HG03039 (cell line): ENCODE measurements around the gene MGAT5.
A peak's percentile ranks its signal among the peaks of the same experiment; 100 is the strongest.

Experiments
- ATAC-seq: cut with Tn5 transposase; IDR thresholded peaks from one replicate; pipeline ENCODE4 v1.9.1; 2021; ENCODE audit warnings: mild to moderate bottlenecking, moderate library complexity; ENCODE audit not compliant: unreplicated experiment

Gene MGAT5

DNA sequence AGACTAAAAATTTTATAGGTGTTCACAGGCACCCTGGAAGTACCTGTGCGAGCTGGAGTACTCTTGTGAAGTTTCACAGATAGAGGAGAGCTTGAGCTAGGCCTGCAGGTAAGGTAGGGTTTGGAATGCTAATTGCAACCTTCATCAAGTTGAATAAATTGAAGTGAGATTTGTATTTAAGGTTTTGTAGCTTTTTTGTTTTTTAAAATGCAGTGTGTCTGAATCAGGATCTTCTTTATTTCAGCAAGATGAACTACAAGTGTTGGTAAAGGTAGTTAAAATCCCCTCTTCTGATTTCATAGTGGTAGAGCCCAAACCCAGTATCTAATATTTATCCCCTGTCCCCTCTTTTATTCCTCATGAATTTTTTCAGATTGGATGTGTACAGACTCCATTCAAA is 45.5 kb downstream of the MGAT5 start:
- no peak for ATAC-seq

DNA sequence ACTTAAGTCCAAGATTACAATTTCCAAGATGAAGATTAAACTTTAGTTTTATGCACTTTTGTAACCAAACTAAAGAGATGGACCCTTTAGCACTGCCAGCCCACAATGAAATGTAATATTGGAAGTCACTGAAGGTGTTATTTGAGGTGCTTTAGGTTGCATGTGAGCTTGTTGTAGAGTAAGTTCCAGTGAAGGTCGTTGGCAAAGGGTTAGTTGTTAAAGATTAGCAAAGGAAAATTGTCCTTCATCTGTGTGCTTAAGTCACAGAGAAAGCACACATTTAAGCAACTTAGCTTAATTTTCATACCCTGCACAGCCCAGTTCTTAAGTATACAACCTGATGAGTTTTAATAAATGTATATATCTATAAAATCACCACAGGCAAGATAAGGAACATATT is 46.7 kb downstream of the MGAT5 start:
- ATAC-seq, result no peak

DNA sequence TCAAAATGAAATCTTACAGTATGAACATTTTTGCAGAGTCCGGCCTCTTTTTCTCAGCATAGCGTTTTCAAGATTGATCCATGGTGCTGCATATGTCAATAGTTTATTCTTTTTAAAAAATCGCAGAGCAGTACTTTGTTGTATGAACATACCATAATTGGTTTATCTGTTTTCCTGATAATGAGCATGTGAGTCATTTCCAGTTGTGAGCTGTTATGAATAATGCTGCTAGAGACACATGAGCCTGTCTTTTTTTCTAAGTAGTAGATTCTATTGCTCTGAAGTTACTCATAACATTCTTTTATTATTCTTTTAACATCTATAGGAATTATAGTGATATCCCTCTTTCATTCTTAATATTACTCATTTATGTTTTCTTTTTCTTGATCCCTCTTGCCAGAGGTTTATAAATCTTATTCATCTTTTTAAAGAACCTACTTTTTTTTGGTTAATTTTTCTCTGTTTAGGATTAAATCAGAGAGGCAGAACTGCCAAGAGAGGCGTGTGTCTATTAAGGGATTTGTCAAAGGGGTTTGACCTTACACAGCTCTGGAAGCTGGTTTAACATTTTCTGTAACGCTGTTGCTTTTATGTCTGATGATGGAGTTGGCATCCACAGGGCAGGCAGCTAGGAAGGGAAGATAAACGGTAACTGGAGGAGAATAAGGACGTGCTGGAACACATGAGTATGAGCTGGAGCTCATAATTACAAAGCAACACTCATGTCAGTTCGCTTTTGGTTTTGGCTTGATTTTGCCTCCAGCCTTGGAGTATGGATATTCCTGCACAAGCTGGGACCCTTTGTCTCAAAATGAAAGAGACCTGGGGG is 47.4 kb downstream of the MGAT5 start:
- no peak for ATAC-seq

DNA sequence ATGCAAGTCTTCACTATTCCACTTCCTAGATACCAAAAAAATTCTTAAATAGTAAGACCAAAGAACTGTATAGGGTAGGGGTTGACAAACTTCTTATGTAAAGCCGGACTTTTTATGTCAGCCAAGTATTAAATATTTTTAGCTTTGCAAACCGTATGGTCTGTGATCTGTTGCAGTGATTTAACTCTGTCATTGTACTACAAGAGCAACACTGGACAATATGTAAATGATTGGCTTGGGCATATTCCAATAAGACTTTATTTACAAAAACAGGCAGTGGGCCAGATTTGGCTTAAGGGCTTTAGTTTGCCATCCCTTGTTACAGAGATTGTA is 48.0 kb downstream of the MGAT5 start:
- ATAC-seq, result no peak

DNA sequence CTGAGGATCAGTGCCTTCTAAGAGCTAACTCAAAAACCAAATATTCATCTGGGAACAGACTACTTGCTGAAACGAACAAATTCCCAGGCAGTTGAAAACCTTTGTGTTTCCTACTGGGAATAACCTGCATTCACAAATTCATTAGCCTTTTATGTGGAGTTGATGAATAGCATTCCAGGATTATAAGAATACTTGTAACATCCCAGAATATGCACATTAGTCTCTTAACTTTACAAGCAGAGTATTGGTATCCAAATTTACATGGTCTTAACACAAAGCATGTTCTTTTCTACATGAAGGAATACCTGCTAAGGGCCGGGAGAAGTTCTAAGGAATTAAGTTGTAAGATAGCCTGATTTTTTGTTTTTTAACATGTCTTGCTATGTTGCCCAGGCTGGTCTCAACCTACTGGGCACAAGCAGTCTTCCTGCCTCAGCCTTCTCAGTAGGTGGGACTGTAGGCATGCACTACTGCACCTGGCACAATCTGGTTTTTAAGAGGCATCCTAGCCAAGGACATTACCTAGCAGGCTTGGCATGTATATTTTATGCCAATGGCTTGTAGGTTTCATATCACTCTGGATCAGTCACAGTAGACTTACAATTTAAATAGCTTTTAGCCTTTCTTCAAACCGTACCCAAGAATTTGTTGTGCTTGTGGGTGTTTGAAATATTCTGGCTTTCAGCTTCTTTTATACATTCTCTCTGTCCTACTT is 50.7 kb downstream of the MGAT5 start:
- ATAC-seq, result no peak

DNA sequence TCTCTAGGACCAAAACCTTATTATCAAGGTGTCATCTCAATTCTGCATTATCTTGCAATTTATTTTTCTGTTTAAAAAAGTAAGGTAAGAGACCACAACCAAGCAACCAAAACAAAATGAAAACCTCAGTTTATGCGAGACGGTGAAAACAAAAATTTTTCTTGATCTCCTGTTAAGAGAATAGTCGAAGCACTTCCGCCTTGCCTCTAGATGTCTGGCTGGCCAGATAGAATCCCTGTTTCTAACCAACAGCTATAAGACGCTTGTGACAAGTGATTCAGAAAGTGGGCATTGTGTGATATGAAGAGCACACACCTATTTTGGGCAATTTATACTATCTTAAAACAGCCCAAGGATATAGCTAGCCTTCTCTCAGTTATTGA is 51.2 kb downstream of the MGAT5 start:
- ATAC-seq, result no peak

DNA sequence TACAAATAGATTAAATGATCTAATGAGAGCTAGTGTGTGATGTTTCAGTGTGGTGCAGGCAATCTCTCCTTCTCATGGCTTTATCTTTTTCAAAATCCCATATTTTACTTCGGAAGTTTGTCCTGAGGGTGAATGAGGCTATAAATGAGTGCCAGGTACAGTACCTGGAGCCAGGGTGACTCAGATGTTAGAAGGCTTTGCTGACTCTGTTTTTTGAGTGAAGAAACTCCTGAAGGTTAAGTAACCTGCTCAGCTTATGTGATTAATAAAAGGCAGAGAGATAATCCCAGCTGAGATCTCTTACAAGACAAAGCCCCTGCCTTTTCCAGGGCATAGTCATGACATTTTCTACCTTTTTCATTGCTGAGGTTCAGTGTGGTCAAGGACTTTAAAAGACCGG is 52.6 kb downstream of the MGAT5 start:
- ATAC-seq, result no peak

DNA sequence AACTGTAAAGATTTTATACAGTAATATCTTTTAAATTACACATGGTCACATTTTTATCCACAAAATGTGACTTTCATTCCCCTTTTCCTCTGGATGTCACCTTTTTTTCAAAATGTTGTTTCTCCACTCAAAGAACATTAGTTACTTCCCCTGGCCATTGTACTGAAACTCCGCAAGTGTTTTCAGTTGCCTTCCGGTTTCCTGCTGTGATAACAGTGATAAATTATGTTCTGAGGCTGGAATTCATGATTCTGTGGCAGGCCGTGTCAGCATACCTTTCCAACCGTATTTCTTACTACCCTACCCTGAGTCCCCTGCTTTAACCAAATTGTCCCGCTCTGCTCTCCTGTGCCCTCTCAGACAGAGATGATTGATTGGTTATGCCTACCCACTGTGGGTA is 53.5 kb downstream of the MGAT5 start:
- no peak for ATAC-seq

DNA sequence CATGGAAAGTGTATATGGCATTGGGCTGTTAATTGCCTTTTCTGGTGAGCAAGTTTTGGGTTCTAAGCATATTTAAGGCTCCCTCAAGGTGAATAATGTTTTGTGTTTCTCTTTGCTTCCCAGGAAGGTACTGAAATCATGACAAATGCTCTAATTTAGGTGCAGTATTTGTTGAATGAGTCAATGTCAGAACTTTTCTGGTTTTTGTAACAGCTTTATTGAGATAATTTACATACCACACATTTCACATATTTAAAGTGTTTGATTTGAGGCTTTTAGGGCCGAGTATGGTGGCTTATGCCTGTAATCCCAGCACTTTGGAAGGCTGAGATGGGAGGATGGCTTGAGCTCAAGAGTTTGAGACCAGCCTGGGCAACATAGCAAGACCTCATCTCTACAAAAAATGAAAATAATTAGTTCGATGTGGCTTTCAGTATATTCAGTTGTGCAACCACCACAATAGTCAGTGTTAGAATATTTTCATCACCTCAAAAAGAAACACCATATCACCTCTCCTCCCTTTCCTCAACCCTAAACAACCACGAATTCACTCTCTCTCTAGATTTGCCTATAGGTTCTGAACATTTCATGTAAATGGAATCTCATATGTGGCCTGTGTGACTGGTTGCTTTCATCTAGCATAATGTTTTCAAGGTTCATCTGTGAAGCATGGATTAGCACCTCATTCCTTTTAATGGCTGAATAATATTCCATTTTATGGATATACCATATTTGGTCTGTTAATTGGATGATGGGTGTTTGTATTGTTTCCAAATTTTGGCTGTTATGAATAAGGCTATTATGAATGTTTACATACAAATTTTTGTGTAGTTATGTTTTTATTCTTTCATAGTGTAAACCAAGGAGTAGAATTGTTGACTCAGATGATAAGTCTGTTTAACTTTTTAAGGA is 54.9 kb downstream of the MGAT5 start:
- no peak for ATAC-seq

DNA sequence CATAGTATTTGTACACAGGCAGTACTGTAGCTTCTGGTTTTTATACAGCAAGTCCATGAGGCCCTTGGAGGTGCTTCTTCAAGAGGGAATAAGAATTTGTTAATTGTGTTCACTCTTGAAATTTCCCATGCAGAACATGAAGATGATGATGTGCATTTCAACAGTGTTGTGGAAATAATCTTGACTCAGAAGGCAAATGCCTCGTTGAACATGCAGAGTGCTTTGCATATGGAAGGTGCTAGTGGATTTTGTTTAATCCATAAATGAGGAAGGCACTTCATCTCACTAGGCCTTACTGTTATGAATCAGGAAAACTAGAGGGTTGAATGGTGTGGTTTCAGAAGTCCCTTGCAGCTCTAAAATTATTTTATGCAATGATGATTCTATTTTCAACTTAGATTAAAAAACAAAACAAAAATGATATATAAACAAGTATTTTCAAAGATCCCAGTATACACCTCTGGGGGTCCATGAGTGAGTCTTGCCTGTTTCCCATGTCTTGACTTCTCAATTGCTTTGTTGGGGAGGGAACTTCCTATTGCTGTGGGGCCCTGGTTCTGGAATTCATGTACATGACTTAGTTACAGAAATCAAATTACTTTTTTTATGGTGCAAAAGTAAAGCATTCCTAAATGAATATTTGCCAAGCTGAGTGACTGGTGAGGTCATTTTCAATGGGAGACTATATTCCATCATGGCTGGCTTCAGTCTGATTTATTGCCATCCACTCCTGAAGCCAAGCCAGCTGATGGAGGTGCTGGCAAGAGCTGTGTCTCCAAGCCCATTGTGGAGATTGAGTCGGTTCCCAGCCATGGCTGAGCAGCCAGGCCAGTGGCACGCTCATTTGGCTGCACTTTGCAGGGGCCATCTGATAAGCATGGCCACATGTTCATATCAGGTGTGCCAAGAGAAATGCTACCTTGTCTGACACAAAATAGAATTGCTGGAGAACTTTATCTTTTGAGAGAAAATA is 56.5 kb downstream of the MGAT5 start:
- ATAC-seq, result no peak

DNA sequence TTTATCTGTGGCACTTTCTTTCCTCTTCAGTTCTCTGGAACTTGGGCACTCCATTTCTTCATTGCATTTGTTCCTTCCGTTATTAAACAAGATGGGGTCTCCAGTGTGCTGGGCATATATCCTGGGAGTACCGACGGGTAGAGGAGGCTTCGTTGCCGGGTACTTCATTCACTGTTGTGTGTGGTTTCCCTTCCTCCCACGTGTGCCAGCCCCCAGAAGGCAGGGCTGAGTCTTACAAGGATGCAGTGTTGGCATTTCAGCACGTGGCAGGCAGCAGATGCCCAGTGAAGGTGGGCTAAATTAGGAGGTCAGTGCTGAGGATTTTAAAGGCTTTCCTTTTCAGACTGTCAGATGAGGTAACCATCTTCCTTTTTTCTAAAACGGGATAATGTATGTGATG is 58.6 kb downstream of the MGAT5 start:
- no peak for ATAC-seq

DNA sequence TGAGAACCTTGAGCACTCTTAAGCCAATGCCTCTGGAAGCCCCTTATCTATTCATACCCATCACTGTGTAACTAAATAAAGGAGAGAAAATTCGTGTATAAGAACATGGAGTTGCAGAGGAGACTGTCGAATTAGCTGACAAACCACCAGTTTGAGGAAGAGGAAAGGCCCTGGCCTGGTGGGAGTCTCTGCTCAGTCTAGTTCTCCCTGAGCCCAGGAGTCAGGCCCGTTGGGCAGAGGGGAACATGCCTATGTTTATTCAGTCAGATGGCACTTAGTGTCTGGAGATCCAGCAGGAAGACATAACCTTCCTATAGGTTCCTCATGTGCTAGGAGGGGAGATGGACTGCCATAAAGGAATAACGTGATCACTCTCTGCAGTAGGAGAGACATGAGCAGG is 60.3 kb downstream of the MGAT5 start:
- ATAC-seq, result no peak

DNA sequence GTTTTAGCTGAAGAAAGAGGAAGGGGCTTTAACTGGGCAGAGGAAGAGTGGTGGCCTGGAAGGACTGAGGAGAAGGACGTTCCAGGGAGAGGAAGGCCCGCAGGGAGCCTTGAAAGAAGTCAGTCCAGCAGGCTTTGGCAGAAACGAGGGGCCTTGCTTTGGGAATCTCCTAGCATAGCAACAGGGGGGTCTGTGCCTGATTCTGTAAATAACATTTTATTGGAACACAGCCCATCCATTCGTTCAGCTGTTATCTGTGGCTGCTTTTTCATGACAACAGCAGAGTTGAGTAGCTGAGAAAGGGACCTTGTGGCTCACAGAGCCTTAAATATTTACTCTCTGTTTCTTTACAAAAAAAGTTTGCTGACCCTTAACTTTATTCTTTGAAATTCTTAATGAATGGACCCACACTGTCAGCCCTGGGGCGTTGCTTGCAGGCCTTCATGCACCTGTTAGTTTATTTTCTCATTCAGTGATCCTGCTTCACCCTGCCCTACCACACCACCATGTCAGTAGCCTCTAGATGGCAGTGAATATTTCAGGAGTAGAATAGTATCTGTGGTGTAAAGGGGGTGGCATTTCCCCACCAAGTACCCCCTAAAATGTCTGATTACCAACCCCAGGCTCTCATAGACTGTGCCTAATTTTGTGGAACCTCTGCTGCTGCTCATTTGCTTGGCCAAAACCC is 61.0 kb downstream of the MGAT5 start:
- ATAC-seq, result no peak

DNA sequence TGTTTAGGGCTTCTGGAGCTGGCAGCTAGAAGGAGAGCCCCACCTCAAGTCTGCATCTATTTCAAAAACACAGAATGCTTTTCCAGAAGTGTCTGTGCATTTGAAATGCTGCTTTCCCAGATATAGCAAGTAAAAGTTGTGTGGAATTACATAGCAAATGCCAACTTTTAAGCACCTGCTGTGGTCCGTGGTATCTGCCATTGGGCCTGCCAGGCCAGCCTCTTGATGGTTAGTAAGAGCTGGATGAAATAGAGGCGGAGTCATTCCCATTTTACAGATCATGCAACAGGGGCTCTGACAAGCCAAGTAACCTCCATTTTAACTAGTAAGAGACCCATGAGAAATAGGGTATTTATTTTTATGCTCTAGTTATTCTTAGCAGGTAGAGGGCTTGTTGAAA is 61.6 kb downstream of the MGAT5 start:
- ATAC-seq, result no peak

DNA sequence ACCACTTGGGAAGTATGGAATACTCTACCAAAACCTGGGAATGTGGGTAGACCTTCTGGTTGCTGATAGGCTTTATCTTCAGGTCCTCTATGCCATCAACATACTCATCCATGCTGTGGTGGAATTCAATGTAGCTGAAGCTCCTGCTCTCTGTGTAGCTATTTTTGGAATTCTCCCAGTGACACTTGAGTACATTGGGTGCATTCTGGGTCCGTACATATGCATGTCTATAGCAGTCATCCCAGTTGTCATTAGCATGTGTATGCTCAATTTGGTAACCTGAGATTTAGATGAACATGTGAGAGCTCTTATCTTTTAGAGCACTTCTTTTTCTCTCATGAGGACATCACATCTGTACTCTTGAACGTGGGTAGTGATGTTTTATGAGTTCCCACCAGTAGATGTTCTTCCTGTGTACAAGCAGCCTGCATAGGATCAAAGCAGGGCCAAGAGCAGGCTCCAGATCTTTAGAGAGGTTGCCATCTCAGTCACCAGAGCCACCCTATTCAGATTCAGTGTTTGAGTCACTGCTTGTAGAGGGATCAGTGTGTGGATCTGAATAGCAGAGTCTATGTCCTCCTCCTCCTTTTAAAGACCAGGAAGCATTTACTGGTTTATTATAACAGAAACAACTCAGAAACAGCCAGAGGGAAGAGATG is 65.9 kb downstream of the MGAT5 start:
- no peak for ATAC-seq

DNA sequence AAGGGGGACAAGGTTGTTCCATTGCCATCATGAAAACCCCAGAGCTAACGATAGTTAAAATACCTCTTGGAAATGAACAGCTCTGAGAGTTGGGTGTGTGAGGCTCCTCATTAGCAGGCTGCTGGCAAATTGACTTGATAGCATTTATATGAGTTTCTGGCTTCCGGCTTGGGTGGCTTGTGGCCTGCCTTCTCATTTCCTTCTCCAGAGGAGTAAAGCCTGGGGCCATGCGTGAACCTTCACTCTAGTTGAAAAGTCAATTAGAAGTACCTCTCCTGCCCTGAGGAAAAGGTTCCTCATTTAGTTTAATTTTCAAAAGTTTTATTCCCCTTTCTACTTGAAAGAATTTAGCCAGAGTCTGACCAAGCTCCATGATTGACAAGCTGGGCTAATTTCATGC is 67.1 kb downstream of the MGAT5 start:
- no peak for ATAC-seq

DNA sequence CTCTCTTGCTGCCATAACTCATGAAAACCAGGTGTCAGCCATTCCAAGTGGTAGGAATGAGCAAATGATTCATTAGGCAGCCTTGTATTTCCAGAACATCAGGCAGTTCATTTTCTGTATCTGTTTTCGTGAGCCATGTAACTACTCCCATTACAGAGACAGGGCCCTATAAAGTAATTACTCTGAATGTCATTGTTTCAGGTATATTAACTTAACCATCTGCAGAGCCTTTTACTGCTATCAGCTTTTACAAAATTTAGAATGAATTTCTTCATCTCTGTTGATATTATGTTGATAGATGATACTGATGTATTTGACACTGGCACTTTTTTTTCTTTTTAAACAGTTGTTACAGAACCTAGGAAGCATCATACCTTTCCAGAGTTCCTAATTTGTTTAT is 69.9 kb downstream of the MGAT5 start:
- ATAC-seq, result no peak

DNA sequence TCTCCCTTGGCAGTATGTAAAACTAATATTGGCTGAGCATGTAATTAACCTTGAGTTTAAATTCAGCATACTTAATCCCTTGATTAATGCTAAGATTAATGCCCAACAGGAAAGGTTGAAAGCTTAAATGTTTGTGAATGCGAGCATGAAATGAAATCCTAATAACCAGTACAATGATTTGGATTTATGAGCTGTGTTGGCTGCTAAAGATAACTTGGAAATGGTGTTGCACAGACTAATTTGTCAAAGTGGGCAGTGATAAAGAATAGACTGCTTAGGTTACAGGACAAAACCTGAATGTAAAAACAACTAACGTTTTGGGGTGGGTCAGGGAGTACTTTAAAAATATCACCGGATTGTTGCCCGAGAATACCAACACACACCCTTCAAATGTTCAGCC is 70.6 kb downstream of the MGAT5 start:
- ATAC-seq, result no peak

DNA sequence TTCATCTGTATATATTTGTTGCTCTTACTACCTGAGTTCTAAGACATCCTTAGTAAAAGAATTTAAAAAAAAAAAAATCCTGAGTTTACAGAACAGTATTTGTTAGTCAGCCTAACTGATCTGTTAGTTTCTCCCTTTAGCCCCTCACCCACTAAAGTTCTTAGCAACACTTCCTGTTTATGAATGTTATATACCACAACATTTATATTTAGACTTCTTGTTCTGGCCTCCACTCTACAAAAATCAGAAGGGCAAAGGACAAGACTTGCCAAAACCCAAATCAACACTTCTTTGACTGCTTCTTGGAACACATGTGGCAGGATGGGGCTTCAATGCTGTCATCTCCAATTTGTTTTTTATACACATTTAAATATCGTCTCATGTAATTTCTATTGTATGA is 71.1 kb downstream of the MGAT5 start:
- ATAC-seq, result peak; percentile 55
